Endodermal cell (in vitro differentiated cells): ENCODE data around the gene PRUNE2. TPM values are rescaled to one million over a fixed set of nuclear protein-coding genes. Genes with fewer than 3 reads are reported as not detected.
A peak's percentile ranks its signal among the peaks of the same experiment; 100 is the strongest.

Experiments used
- DNase-seq: peaks from one replicate; pipeline ENCODE4 v3.0.0-alpha.2; 2017
- H3K27ac ChIP-seq: 2 replicates; pipeline ENCODE4 v1.5.1; 2013; ENCODE audit warnings: mild to moderate bottlenecking, low read depth, low read length, moderate library complexity
- H3K27me3 ChIP-seq: 2 replicates; pipeline ENCODE4 v1.6.1; 2013; ENCODE audit warnings: mild to moderate bottlenecking, low read length, moderate library complexity; ENCODE audit not compliant: insufficient read depth, control insufficient read depth, poor library complexity, severe bottlenecking
- H3K36me3 ChIP-seq: 2 replicates; pipeline ENCODE4 v1.7.0; 2013; ENCODE audit warnings: mild to moderate bottlenecking, low read length, moderate library complexity; ENCODE audit not compliant: control insufficient read depth, insufficient read depth
- H3K4me1 ChIP-seq: one replicate; pipeline ENCODE4 v1.7.0; 2013; ENCODE audit warnings: low read length; ENCODE audit not compliant: control insufficient read depth, insufficient read depth
- H3K4me3 ChIP-seq: 2 replicates; pipeline ENCODE4 v1.5.1; 2013; ENCODE audit warnings: mild to moderate bottlenecking, low read length, moderate library complexity
- H3K9ac ChIP-seq: 2 replicates; pipeline ENCODE4 v1.6.1; 2013; ENCODE audit warnings: mild to moderate bottlenecking, low read length, moderate library complexity; ENCODE audit not compliant: poor library complexity, severe bottlenecking; ENCODE audit errors: extremely low read depth
- H3K9me3 ChIP-seq: 2 replicates; pipeline ENCODE4 v1.6.1; 2013; ENCODE audit warnings: mild to moderate bottlenecking, low read length, moderate library complexity; ENCODE audit not compliant: control insufficient read depth
- H3K27ac Mint-ChIP-seq: 2 replicates; pipeline ENCODE4 v1.8.0; 2020; ENCODE audit warnings: mixed read lengths
- H3K27me3 Mint-ChIP-seq: 2 replicates; pipeline ENCODE4 v1.8.0; 2021; ENCODE audit warnings: mild to moderate bottlenecking, mixed read lengths; ENCODE audit not compliant: insufficient read depth
- H3K36me3 Mint-ChIP-seq: 2 replicates; pipeline ENCODE4 v1.8.0; 2020; ENCODE audit warnings: low read depth, mixed read lengths
- H3K4me1 Mint-ChIP-seq: 2 replicates; pipeline ENCODE4 v1.8.0; 2020; ENCODE audit warnings: mixed read lengths
- H3K4me3 Mint-ChIP-seq: 2 replicates; pipeline ENCODE4 v1.8.0; 2020; ENCODE audit warnings: mild to moderate bottlenecking, moderate library complexity, mixed read lengths
- H3K9me3 Mint-ChIP-seq: 2 replicates; pipeline ENCODE4 v1.8.0; 2020; ENCODE audit warnings: mild to moderate bottlenecking, mixed read lengths
- CTCF ChIP-seq: fragments of 200-600 bp; sonication (generic); conservative IDR thresholded peaks from 2 replicates; pipeline ENCODE4 v1.5.0; 2021; ENCODE audit warnings: antibody characterized with exemption, mild to moderate bottlenecking
- WGBS, 2 experiments: methylation state at CpG; one replicate each; pipeline versions ENCODE4 v1.1.5 to v1.1.7; 2013; ENCODE audit warnings: missing lambda C conversion rate in 2 of 2, mixed read lengths in 1 of 2; ENCODE audit not compliant: insufficient coverage in 1 of 2, insufficient read length in 1 of 2; 5-methylcytosine and 5-hydroxymethylcytosine counted together
- total RNA-seq, 2 donors: library from RNA; stranded (reverse); fragmentation: NEBNext Ultra II Directional in 1 of 2; extraction: Animal tissue kit (Norgen Biotek cat#: 25700) in 1 of 2; gene quantifications; 2 replicates in 1 of 2; 3 replicates in 1 of 2; pipeline ENCODE4 v1.2.1, GENCODE V29; 2021

The PRUNE2 gene
- total RNA-seq, 2 donors from 2014 or later = 4.1 to 6.8 TPM

DNA sequence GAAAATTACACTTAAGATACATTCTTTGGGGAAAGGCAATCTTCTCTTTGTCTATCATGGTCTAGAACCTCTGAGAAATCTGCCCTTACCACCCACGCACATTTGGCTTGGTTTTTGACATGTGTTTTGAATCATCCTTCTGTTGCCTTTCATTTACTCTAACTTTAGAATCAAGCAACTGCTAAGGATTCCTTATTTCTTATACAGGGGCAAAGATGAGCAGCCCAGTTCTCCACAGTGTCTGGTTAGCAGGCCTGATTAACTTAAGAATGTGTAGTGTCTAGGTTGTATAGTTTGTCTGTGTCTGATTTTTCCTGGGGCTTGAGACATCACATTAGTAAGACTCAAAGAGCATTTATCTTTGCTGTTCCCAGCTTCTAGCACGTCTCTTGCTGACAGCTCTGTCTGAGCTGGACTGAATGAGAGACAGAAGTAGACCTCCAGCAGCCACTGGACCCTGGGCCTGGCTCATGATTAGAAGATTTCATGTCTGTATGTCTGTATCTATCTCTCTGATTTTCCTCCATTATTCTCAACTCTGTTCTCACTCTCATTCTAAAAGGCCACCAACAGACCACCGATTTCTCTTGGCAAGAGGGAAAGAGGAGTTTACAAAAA is 173.5 kb downstream of the PRUNE2 start:
- peaks cover 5% of the 10 kb centered on the region for H3K27me3 ChIP-seq
- Mint-ChIP-seq H3K36me3 (no peaks in the 10 kb centered on the region), H3K9me3 (no peaks in the 10 kb centered on the region), H3K4me1 (no peaks in the 10 kb centered on the region), H3K27me3 (peaks cover 15% of the 10 kb centered on the region), H3K4me3 (no peak overlapping the region), H3K27ac (no peak overlapping the region)
- DNase-seq = no peak
- H3K27ac ChIP-seq = peak overlapping the region; percentile 12
- WGBS, 2 experiments = 50 to 90% methylated on average over 1 to 3 of the region's 3 CpGs
- no peaks in the 10 kb centered on the region for H3K4me1 ChIP-seq
- no peak overlapping the region for H3K4me3 ChIP-seq
- no peak overlapping the region for H3K9ac ChIP-seq
- no peak for TF ChIP-seq CTCF
- no peaks in the 10 kb centered on the region for H3K36me3 ChIP-seq
- no peaks in the 10 kb centered on the region for H3K9me3 ChIP-seq

DNA sequence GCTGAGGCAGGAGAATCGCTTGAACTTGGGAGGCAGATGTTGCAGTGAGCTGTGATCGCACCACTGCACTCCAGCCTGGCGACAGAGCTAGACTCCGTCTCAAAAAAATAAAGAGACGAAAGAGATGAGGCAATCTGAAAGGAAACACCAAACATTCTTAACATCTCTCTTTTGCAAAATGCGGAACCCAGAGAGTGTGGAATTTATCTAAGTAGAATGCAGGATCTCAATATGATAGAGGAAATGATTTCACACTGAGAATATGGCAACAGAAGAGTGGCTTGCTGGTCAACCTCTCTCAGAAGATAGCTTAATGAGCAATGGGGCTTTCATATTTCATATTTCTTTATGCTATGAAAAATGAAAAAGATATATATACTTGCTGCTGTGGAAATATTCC is 175.1 kb downstream of the PRUNE2 start:
- no peaks in the 10 kb centered on the region for H3K9me3 Mint-ChIP-seq
- Histone ChIP-seq H3K9ac (no peak overlapping the region), H3K4me3 (no peak overlapping the region), H3K36me3 (no peaks in the 10 kb centered on the region), H3K27ac (no peak overlapping the region), H3K9me3 (no peaks in the 10 kb centered on the region), H3K27me3 (no peaks in the 10 kb centered on the region), H3K4me1 (no peaks in the 10 kb centered on the region)
- TF ChIP-seq CTCF = no peak
- H3K4me3 Mint-ChIP-seq = no peak overlapping the region
- no peaks in the 10 kb centered on the region for H3K36me3 Mint-ChIP-seq
- no peak overlapping the region for H3K27ac Mint-ChIP-seq
- DNase-seq = no peak
- H3K4me1 Mint-ChIP-seq = no peaks in the 10 kb centered on the region
- peaks cover 5% of the 10 kb centered on the region for H3K27me3 Mint-ChIP-seq
- 92 to 95% methylated on average over 3 to 6 of the region's 6 CpGs for WGBS, 2 experiments

- Histone ChIP-seq H3K27ac (no peak overlapping the region), H3K27me3 (no peaks in the 10 kb centered on the region), H3K9ac (no peak overlapping the region), H3K4me3 (no peak overlapping the region), H3K9me3 (no peaks in the 10 kb centered on the region), H3K36me3 (no peaks in the 10 kb centered on the region), H3K4me1 (no peaks in the 10 kb centered on the region)
- Mint-ChIP-seq H3K4me1 (no peaks in the 10 kb centered on the region), H3K27me3 (peaks cover 5% of the 10 kb centered on the region), H3K4me3 (no peak overlapping the region), H3K9me3 (no peaks in the 10 kb centered on the region), H3K27ac (no peak overlapping the region), H3K36me3 (no peaks in the 10 kb centered on the region)
- no peak for TF ChIP-seq CTCF
- WGBS, 2 experiments = 77 to 97% methylated on average over 7 to 8 of the region's 8 CpGs
- no peak for DNase-seq
Observed at GRCh38 chr9:76729980-76730737, 175.8 kb downstream of the PRUNE2 start.
